Mesenteric fat pad (tissue), 1 donor: ENCODE measurements around the gene IFRD2. TPM values are rescaled to one million over a fixed set of nuclear protein-coding genes. Genes with fewer than 3 reads are reported as not detected.
"Not testable (repeated sequence)": the region's sequence is repeated elsewhere in the genome, so short reads cannot be mapped to it uniquely, and the experiment has no call there.

Experiments used
- DNase-seq: peaks from one replicate; pipeline ENCODE4 v3.0.0-alpha.2; 2020; ENCODE audit warnings: low spot score
- total RNA-seq: library from RNA; stranded (reverse); fragmentation: NEBNext Ultra II Directional; extraction: Animal tissue kit (Norgen Biotek cat#: 25700); gene quantifications from one replicate; pipeline ENCODE4 v1.2.1, GENCODE V29; 2021
- donor health status: DM: yes; HTN: yes; CAD: no.

The IFRD2 gene
- total RNA-seq, 1 donor from 2014 or later, result 105 TPM

GRCh38 chr3:50268703-50269451 is 23.4 kb downstream of the IFRD2 start, which contains the start of gene SEMA3B:
SEMA3B (plus strand) TSS chr3:50269147; CDS start chr3:50269241, 94 bp downstream.
- no peak for DNase-seq

DNA sequence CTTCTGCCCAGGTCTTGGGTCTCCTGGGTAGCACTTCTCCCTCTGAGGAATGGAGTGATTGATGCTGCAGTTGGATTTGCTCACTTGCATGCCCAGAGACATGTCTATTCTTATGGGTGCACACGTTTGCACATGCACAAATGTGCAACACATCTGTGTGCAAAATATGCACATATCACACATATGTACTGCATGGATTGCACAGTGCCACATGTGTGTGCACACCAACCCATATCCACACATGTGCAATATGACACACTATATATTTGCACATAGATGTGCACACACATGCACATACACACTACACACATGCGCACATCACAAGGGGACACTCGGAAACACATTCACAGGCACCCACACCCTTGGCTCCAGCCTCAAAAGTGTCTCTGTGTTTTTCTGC is 24.0 kb downstream of the IFRD2 start:
- DNase-seq, result no peak

- DNase-seq, result no peak
These were observed 24.8 kb downstream of the IFRD2 start for GRCh38 chr3:50267280-50267913.

GRCh38 chr3:50266836-50267235 is 25.4 kb downstream of the IFRD2 start:
- no peak for DNase-seq

DNA sequence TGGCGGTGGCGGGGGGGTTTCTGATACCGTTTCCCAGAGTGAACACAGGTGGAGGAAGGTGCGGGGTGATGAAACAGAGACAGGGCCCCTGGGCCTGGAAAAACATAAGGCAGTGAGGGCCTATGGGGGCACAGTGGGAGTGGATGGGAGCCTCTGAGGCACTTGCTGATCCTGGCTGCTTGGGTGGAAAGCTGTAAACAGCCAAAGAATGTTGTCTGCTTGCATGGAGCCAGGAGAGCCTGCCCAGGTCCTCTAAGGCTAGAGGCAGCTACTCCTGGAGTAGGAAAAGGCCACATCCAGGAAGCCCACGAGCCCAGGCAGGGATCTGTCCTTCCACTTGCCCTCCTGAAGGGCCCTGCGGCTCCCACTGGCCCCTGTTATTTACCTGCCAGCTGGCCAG is 26.2 kb downstream of the IFRD2 start:
- no peak for DNase-seq

GRCh38 chr3:50265571-50265970 is 26.7 kb downstream of the IFRD2 start:
- DNase-seq, result no peak

- DNase-seq, result no peak
These were observed 27.2 kb downstream of the IFRD2 start for GRCh38 chr3:50264964-50265485.

DNA sequence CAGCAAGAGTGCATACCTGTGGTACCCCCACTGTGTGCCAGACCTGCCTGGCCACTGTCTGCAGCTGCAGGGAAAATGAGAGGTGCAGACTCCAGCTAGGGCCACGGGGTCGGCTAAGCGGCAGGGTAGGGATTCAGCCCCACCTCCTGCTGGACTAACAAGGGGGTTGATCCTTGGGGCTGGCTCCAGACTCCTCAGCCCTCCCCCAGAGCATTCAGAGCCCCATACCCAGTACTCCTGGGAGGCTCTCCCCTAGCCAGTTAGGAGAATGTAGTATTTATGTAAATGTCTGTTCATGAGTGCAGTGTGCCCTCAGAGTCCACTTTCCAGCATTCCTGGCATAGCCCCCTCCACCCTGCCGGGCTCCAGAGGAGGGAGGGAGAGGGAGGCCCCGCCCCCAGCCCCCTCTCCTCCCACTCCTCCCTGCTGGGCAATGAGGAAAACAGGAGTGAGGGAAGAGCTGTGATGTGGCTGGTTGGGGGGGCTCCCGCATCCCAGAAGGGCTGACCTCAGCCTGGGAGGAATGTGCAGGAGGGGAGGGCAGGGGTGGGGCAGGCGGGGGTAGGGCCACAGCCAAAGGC is 27.8 kb downstream of the IFRD2 start:
- DNase-seq, result no peak

DNA sequence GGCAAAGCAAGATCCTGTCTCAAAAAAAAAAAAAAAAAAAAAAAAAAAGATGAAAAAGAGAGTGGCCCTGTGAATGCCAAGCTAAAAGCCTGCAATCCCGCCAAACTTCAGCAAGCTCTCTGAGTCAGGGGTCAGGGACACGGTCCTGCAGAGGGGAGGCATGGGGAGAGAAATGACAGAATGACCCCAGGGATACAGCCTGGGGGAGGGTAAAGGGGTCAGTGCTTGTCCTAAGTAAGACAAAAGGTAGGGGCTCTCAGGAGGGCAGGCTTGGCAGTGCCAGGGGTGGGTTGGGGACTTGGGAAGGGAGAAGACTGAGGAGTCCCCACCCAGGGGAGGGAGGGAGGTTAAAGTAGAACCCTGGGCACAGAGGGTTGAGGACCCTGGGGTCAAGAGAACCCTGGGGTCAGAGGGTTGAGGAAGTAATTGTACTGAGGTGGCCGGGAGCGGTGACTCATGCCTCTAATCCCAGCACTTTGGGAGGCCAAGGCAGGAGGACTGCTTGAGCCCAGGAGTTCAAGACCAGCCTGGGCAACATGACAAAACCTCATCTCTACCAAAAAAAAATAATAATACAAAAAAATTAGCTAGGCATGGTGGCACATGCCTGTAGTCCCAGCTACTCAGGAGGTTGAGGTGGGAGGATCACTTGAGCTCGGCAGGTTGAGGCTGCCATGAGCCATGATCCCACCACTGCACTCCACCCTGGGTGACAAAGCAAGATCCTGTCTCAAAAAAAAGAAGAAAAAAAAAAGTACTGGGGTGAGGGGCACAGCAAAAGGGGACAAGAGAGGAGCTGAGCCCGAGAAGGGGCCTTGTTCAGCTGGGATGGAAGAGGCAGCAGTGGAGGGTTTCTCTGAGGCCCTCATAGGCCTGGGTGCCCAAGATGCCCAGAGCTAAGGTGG is 28.5 kb downstream of the IFRD2 start:
- DNase-seq, result no peak

DNA sequence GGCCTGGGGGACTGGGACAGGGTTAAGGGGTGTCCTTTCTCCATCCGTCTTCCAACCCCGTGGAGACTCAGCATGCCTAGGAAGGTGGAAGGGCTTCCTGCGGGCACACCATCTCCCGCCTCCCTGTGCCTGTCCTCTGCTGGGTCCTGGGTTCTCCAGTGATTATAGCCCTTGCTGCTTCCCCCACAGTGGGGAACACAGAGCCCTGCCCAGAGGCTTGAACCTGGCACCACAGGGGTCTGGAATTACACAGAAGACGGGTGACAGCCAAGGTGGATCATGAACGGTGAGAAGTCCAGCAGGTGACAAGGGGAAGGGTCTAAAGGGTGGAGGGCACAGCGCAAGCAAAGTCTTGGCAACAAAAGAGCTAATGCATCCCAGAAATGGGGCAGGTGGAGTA is 29.5 kb downstream of the IFRD2 start:
- DNase-seq, result no peak

GRCh38 chr3:50262200-50262599 is 30.0 kb downstream of the IFRD2 start:
- not testable (repeated sequence) for DNase-seq

DNA sequence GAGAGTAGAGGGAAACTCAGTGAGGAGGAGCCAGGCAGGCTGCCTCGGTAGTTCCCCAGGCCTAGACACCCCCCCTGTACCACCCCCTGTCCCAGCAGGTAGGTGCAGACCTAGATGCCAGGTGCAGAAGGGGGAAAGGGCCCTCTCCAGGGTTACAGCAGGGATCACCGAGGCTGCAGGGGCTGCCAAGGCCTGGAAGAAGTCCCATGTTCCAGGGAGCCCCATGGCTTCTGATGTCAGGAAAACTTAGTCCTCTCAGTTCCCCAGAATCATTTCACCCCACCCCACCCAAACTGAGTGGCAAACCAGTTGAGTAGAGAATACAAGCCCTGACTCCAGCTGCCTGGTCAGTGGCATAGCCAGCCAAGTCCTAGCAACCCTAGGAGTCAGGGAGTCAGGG is 30.7 kb downstream of the IFRD2 start:
- no peak for DNase-seq

GRCh38 chr3:50260942-50261441 is 31.2 kb downstream of the IFRD2 start:
- DNase-seq, result no peak

- peak; percentile 99 for DNase-seq
These were observed 31.9 kb downstream of the IFRD2 start for GRCh38 chr3:50260027-50260941.

GRCh38 chr3:50259432-50260026 is 32.7 kb downstream of the IFRD2 start:
- DNase-seq, result no peak

GRCh38 chr3:50258979-50259378 is 33.2 kb downstream of the IFRD2 start:
- DNase-seq, result no peak

DNA sequence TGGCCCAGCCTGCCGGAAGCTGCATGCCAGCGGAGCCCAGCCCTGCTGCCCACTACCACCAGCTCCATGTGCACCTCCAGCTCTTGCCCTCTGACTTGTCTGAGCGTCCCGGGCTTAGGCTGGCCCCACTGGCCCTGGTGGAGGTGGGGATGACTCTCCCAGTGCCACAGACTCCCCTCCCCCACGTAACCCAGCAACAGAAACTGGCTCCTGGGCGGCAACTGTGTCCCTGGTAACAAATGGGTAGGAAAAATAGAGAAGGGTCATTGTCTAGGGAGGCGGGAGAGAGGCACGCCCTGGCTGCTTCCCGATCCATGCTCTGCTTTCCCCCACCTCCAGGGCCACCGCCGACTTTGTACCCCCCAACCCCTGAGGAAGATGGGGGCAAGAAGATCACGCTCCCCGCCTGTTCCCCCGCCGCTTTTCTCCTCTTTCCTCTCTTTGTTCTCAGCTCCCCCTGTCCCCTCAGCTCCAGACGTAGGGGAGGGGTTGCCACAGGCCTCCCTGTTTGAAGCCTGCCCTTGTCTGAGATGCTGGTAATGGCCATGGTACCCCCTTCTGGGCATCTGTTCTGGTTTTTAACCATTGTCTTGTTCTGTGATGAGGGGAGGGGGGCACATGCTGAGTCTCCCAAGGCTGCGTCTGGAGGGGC is 34.1 kb downstream of the IFRD2 start:
- DNase-seq, result no peak

- DNase-seq, result no peak
These were observed 35.0 kb downstream of the IFRD2 start for GRCh38 chr3:50256978-50257890.
